Activated T-helper 17 cell treated with anti-CD3 and anti-CD28 coated beads, Interleukin-2, amount 50 U/mL, for 72 hours (primary cell): ENCODE measurements around the gene PCGF1. TPM values are rescaled to one million over a fixed set of nuclear protein-coding genes. Genes with fewer than 3 reads are reported as not detected.
"Not testable (repeated sequence)": the region's sequence is repeated elsewhere in the genome, so short reads cannot be mapped to it uniquely, and the experiment has no call there.

Source experiments
- ATAC-seq: fragments of 150-1000 bp; cut with Tn5 transposase; replicated peaks from 2 replicates; pipeline ENCODE4 v1.10.0; 2021; ENCODE audit warnings: mild to moderate bottlenecking, moderate library complexity
- H3K27ac Mint-ChIP-seq: one replicate; pipeline ENCODE4 v1.8.0; 2022; ENCODE audit warnings: mixed read lengths
- H3K27me3 Mint-ChIP-seq: one replicate; pipeline ENCODE4 v1.8.0; 2022; ENCODE audit warnings: mixed read lengths
- H3K36me3 Mint-ChIP-seq: one replicate; pipeline ENCODE4 v1.8.0; 2022; ENCODE audit warnings: low read depth, mild to moderate bottlenecking, mixed read lengths
- H3K4me1 Mint-ChIP-seq: one replicate; pipeline ENCODE4 v1.8.0; 2022; ENCODE audit warnings: mixed read lengths
- H3K4me3 Mint-ChIP-seq: one replicate; pipeline ENCODE4 v1.8.0; 2022; ENCODE audit warnings: mild to moderate bottlenecking, mixed read lengths
- H3K9me3 Mint-ChIP-seq: one replicate; pipeline ENCODE4 v1.8.0; 2022; ENCODE audit warnings: mixed read lengths
- total RNA-seq, 2 donors: library from RNA; stranded (reverse); gene quantifications; one replicate each; pipeline ENCODE4 v1.2.3, GENCODE V29; 2022

The PCGF1 gene
- total RNA-seq, 2 donors from 2014 or later, result 22.0 to 32.8 TPM

DNA sequence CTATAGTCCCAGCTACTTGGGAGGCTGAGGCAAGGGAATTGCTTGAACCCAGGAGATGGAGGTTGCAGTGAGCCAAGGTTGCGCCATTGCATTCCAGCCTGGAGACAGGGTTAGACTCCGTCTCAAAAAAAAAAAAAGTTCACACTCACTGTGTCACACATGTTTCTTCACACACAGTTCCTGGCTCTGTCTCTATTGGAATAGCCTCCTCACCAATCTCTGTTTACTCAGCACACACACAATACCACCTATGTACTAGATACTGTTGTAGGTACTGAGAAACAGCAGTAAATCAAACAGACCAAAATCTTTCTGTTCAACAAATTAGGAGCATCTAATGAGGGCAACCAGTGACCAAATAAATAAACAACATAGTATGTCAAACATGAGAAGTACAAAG is 21.4 kb downstream of the PCGF1 start:
- peaks cover 5% of the 10 kb centered on the region for H3K4me1 Mint-ChIP-seq
- H3K9me3 Mint-ChIP-seq, result no peaks in the 10 kb centered on the region
- no peaks in the 10 kb centered on the region for H3K27me3 Mint-ChIP-seq

GRCh38 chr2:74483675-74484164 is 23.8 kb downstream of the PCGF1 start:
- Mint-ChIP-seq H3K4me3 (peak overlapping the region; percentile 91), H3K27ac (peak overlapping the region; percentile 92), H3K36me3 (peaks cover 67% of the 10 kb centered on the region)
- not testable (repeated sequence) for H3K4me1 Mint-ChIP-seq, H3K9me3 Mint-ChIP-seq, H3K27me3 Mint-ChIP-seq, ATAC-seq

More for the DNA sequence above, 21.4 kb downstream of the PCGF1 start:
- Mint-ChIP-seq H3K36me3 (peaks cover 54% of the 10 kb centered on the region), H3K27ac (no peak overlapping the region), H3K4me3 (no peak overlapping the region)
- no peak for ATAC-seq

GRCh38 chr2:74482801-74483674 is 24.5 kb downstream of the PCGF1 start, which contains the start of the genes CCDC142 and TTC31:
Gene CCDC142, minus strand, starts transcription at chr2:74482998. Its CDS starts 161 bp downstream, at chr2:74482837.
Gene TTC31, plus strand, starts transcription at chr2:74483081. Its CDS starts 15 bp downstream, at chr2:74483096.
- H3K36me3 Mint-ChIP-seq, result peaks cover 64% of the 10 kb centered on the region
- H3K4me1 Mint-ChIP-seq, result peaks cover 5% of the 10 kb centered on the region
- peak within 1 kb of the TSS; percentile 92 for H3K27ac Mint-ChIP-seq
- peak; percentile 94 for ATAC-seq
- H3K4me3 Mint-ChIP-seq, result peak within 1 kb of the TSS; percentile 91
- H3K9me3 Mint-ChIP-seq, result no peaks in the 10 kb centered on the region
- no peaks in the 10 kb centered on the region for H3K27me3 Mint-ChIP-seq

- H3K27me3 Mint-ChIP-seq, result no peaks in the 10 kb centered on the region
- H3K36me3 Mint-ChIP-seq, result peaks cover 68% of the 10 kb centered on the region
- peak overlapping the region; percentile 91 for H3K4me3 Mint-ChIP-seq
- H3K4me1 Mint-ChIP-seq, result peaks cover 10% of the 10 kb centered on the region
- peak; percentile 53 for ATAC-seq
- H3K9me3 Mint-ChIP-seq, result no peaks in the 10 kb centered on the region
- H3K27ac Mint-ChIP-seq, result peak overlapping the region; percentile 92
Measured at GRCh38 chr2:74481961-74482800, 25.3 kb downstream of the PCGF1 start.

- peaks cover 63% of the 10 kb centered on the region for H3K36me3 Mint-ChIP-seq
- H3K9me3 Mint-ChIP-seq, result no peaks in the 10 kb centered on the region
- no peaks in the 10 kb centered on the region for H3K27me3 Mint-ChIP-seq
- H3K4me1 Mint-ChIP-seq, result peaks cover 10% of the 10 kb centered on the region
- no peak for ATAC-seq
- no peak overlapping the region for H3K27ac Mint-ChIP-seq
- peak overlapping the region; percentile 91 for H3K4me3 Mint-ChIP-seq
Measured at GRCh38 chr2:74481431-74481830, 26.1 kb downstream of the PCGF1 start.

GRCh38 chr2:74474899-74475298 is 32.6 kb downstream of the PCGF1 start:
- Mint-ChIP-seq H3K4me1 (peaks cover 12% of the 10 kb centered on the region), H3K27ac (no peak overlapping the region), H3K4me3 (no peak overlapping the region), H3K36me3 (peaks cover 73% of the 10 kb centered on the region), H3K9me3 (no peaks in the 10 kb centered on the region), H3K27me3 (no peaks in the 10 kb centered on the region)
- ATAC-seq, result no peak

DNA sequence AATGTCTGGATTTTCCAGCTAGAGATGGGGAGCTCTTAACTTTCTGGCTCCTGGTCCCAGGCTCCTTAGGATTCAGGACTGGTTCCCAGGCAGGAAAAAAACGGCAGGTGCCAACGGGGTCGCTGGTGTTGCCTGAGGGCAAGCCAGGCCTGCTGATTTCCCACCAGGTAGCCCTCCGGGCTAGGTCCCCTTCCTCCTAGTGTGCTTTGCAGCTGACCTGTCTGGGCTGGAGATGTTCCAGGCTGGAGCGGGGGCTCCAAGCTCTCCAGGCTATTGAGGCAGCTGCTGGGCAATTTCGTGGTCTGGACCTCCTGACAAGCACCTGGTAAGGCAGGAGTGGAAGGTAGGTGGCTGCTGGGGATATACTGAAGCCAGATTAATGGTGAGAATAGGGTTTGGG is 33.0 kb downstream of the PCGF1 start:
- Mint-ChIP-seq H3K27me3 (no peaks in the 10 kb centered on the region), H3K4me1 (peaks cover 14% of the 10 kb centered on the region), H3K4me3 (peak overlapping the region; percentile 98), H3K9me3 (no peaks in the 10 kb centered on the region), H3K27ac (no peak overlapping the region), H3K36me3 (peaks cover 71% of the 10 kb centered on the region)
- no peak for ATAC-seq

- Mint-ChIP-seq H3K4me3 (peak overlapping the region; percentile 98), H3K4me1 (peaks cover 14% of the 10 kb centered on the region), H3K9me3 (no peaks in the 10 kb centered on the region), H3K36me3 (peaks cover 63% of the 10 kb centered on the region), H3K27me3 (no peaks in the 10 kb centered on the region), H3K27ac (peak overlapping the region; percentile 97)
- no peak for ATAC-seq
Measured at GRCh38 chr2:74472945-74473258, 34.6 kb downstream of the PCGF1 start.

- peak; percentile 96 for ATAC-seq
- peaks cover 58% of the 10 kb centered on the region for H3K36me3 Mint-ChIP-seq
- peak within 1 kb of the TSS; percentile 98 for H3K4me3 Mint-ChIP-seq
- H3K9me3 Mint-ChIP-seq, result no peaks in the 10 kb centered on the region
- H3K4me1 Mint-ChIP-seq, result peaks cover 10% of the 10 kb centered on the region
- peak within 1 kb of the TSS; percentile 97 for H3K27ac Mint-ChIP-seq
- no peaks in the 10 kb centered on the region for H3K27me3 Mint-ChIP-seq
Measured at GRCh38 chr2:74472086-74472944, 35.2 kb downstream of the PCGF1 start, which contains the start of gene MRPL53. Gene MRPL53, minus strand, starts transcription at chr2:74472680. Its CDS starts 20 bp downstream, at chr2:74472660.

DNA sequence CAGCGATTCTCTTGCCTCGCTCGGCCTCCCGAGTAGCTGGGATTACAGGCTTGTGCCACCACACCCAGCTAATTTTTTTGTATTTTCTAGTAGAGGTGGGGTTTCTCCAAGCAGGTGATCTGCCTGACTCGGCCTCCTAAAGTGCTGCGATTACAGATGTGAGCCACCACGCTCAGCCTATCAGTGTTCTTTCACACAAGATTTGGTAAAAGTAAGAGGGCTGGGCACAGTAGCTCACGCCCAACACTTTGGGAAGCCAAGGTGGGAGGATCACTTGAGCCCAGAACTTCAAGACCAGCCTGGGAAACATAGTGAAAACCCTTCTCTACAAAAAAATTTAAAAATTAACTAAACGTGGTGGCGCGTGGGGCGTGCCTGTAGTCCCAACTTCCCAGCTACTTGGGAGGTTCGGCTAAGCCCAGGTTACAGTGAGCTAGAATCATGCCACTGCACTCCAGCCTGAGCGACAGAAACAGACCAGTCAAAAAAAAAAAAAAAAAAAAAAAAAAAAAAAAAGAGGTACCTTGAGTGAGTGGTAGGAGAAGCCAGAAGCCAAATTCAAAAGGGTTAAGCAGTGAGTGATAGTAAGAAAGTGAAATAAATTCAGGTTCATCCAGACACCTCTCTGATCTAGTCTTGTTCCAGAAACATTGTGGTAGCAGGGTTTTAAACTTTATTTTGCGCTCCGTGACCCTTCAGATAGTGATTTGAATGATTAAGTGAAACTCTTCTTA is 36.0 kb downstream of the PCGF1 start:
- H3K27me3 Mint-ChIP-seq, result no peaks in the 10 kb centered on the region
- H3K27ac Mint-ChIP-seq, result peak overlapping the region; percentile 97
- no peaks in the 10 kb centered on the region for H3K9me3 Mint-ChIP-seq
- H3K4me3 Mint-ChIP-seq, result peak overlapping the region; percentile 98
- H3K4me1 Mint-ChIP-seq, result peaks cover 9% of the 10 kb centered on the region
- peaks cover 54% of the 10 kb centered on the region for H3K36me3 Mint-ChIP-seq
- no peak for ATAC-seq

DNA sequence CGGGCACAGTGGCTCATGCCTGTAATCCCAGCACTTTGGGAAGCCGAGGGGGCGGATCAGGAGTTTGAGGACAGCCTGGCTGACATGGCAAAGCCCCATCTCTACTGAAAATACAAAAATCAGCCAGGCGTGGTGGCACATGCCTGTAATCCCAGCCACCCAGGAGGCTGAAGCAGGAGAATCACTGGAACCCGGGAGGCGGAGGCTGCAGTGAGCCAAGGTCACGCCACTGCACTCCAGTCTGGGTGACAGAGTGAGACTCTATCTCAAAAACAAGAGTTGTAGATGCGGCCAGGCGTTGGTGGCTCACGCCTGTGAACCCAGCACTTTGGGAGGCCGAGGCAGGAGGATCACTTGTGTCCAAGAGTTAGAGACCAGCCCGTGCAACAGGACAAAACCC is 36.8 kb downstream of the PCGF1 start:
- H3K4me3 Mint-ChIP-seq, result peak overlapping the region; percentile 98

GRCh38 chr2:74464406-74464805 is 43.1 kb downstream of the PCGF1 start:
- peak overlapping the region; percentile 99 for H3K4me3 Mint-ChIP-seq
- no peaks in the 10 kb centered on the region for H3K27me3 Mint-ChIP-seq
- H3K9me3 Mint-ChIP-seq, result no peaks in the 10 kb centered on the region
- H3K4me1 Mint-ChIP-seq, result peaks cover 9% of the 10 kb centered on the region
- peak overlapping the region; percentile 70 for H3K27ac Mint-ChIP-seq
- no peak for ATAC-seq
- H3K36me3 Mint-ChIP-seq, result peaks cover 28% of the 10 kb centered on the region

More for the DNA sequence above, 36.8 kb downstream of the PCGF1 start:
- H3K27me3 Mint-ChIP-seq, ATAC-seq, H3K9me3 Mint-ChIP-seq, H3K4me1 Mint-ChIP-seq: not testable (repeated sequence)
- Mint-ChIP-seq H3K27ac (peak overlapping the region; percentile 81), H3K36me3 (peaks cover 52% of the 10 kb centered on the region)

GRCh38 chr2:74462786-74463105 is 44.7 kb downstream of the PCGF1 start:
- H3K36me3 Mint-ChIP-seq, result peaks cover 36% of the 10 kb centered on the region
- H3K27me3 Mint-ChIP-seq, result no peaks in the 10 kb centered on the region
- peaks cover 14% of the 10 kb centered on the region for H3K4me1 Mint-ChIP-seq
- H3K4me3 Mint-ChIP-seq, result peak overlapping the region; percentile 99
- no peaks in the 10 kb centered on the region for H3K9me3 Mint-ChIP-seq
- peak overlapping the region; percentile 62 for H3K27ac Mint-ChIP-seq
- ATAC-seq, result no peak
